SK-N-SH (cell line): ENCODE measurements around the gene TBCD. TPM values are rescaled to one million over a fixed set of nuclear protein-coding genes. Genes with fewer than 3 reads are reported as not detected.

Experiments used
- CTCF ChIA-PET: fragments of 300-600, 350-600 bp; formaldehyde crosslinking; extraction: SDS; loops from one replicate; lab custom pipeline; 2021; lab: Yijun Ruan, JAX
- POLR2A ChIA-PET: fragments of 350-600 bp; sonication (Branson Sonifier 250); formaldehyde crosslinking; extraction: SDS; loops from one replicate; lab custom pipeline; 2020; ENCODE audit warnings: antibody characterized with exemption, inconsistent platforms; lab: Yijun Ruan, JAX
- DNase-seq: peaks from one replicate; pipeline ENCODE4 v3.0.0; 2012
- H2AFZ ChIP-seq: fragments of 200-600 bp; sonication (generic); 2 replicates; pipeline ENCODE4 v1.8.1; 2016; ENCODE audit warnings: antibody characterized with exemption, mild to moderate bottlenecking, low read depth
- H3F3A ChIP-seq: fragments of 200-600 bp; sonication (generic); replicated peaks from 2 replicates; pipeline ENCODE3; 2016; ENCODE audit warnings: antibody characterized with exemption, mild to moderate bottlenecking; ENCODE audit not compliant: insufficient read depth
- H3K27ac ChIP-seq, 2 experiments: fragments of 200-500 bp in 1 of 2; fragments of 200-600 bp in 1 of 2; sonication (Bioruptor generic) in 1 of 2; sonication (generic), shearing (Covaris generic) in 1 of 2; 2 replicates each; pipeline versions ENCODE4 v1.5.1 to v1.6.1; 2014 to 2016; ENCODE audit warnings: low read depth in 2 of 2, inconsistent platforms in 1 of 2, low read length in 1 of 2, mild to moderate bottlenecking in 1 of 2, mixed read lengths in 1 of 2
- H3K27me3 ChIP-seq: fragments of 200-600 bp; sonication (generic), shearing (Covaris generic); 2 replicates; pipeline ENCODE4 v1.6.1; 2016; ENCODE audit warnings: mixed run types; ENCODE audit not compliant: insufficient read depth
- H3K36me3 ChIP-seq, 2 experiments: fragments of 200-500 bp in 1 of 2; fragments of 200-600 bp in 1 of 2; sonication (Bioruptor generic) in 1 of 2; sonication (generic) in 1 of 2; replicated peaks in 1 of 2; 2 replicates each; pipeline versions ENCODE3 to v1.5.1; 2014 to 2016; ENCODE audit warnings: low read length in 1 of 2, mild to moderate bottlenecking in 1 of 2; ENCODE audit not compliant: insufficient read depth in 2 of 2, control insufficient read depth in 1 of 2
- H3K4me1 ChIP-seq, 2 experiments: fragments of 200-500 bp in 1 of 2; fragments of 200-600 bp in 1 of 2; sonication (Bioruptor generic) in 1 of 2; sonication (generic), shearing (Covaris generic) in 1 of 2; 2 replicates each; pipeline versions ENCODE4 v1.5.1 to v1.6.1; 2014 to 2016; ENCODE audit warnings: low read depth in 1 of 2, low read length in 1 of 2, mixed run types in 1 of 2; ENCODE audit not compliant: insufficient read depth in 2 of 2, control insufficient read depth in 1 of 2
- H3K4me2 ChIP-seq: fragments of 200-600 bp; sonication (generic), shearing (Covaris generic); 2 replicates; pipeline ENCODE4 v1.6.1; 2017; ENCODE audit warnings: mixed run types
- H3K4me3 ChIP-seq, 2 experiments: fragments of 200-500 bp in 1 of 2; fragments of 200-600 bp in 1 of 2; sonication (Bioruptor generic) in 1 of 2; sonication (generic), shearing (Covaris generic) in 1 of 2; 2 replicates each; pipeline versions ENCODE4 v1.5.1 to v1.8.1; 2014 to 2016; ENCODE audit warnings: low read depth in 2 of 2, inconsistent platforms in 1 of 2, low read length in 1 of 2, mild to moderate bottlenecking in 1 of 2, mixed read lengths in 1 of 2, moderate library complexity in 1 of 2
- H3K79me2 ChIP-seq: fragments of 200-600 bp; sonication (generic); 2 replicates; pipeline ENCODE4 v1.8.1; 2017; ENCODE audit warnings: mild to moderate bottlenecking; ENCODE audit not compliant: insufficient read depth
- H3K9ac ChIP-seq: fragments of 200-600 bp; sonication (generic); 2 replicates; pipeline ENCODE4 v1.6.1; 2017; ENCODE audit warnings: mixed run types
- H3K9me2 ChIP-seq: fragments of 200-600 bp; sonication (generic); 2 replicates; pipeline ENCODE4 v1.6.1; 2017; ENCODE audit warnings: mixed run types
- H3K9me3 ChIP-seq: fragments of 200-600 bp; sonication (generic); 2 replicates; pipeline ENCODE4 v1.6.1; 2017; ENCODE audit warnings: mixed run types, mild to moderate bottlenecking, moderate library complexity
- H4K20me1 ChIP-seq: fragments of 200-600 bp; sonication (generic); 2 replicates; pipeline ENCODE4 v1.6.1; 2017; ENCODE audit warnings: mild to moderate bottlenecking, mixed run types; ENCODE audit not compliant: insufficient read depth
- FOSL2 ChIP-seq: IDR thresholded peaks from 2 replicates; pipeline ENCODE4 v1.4.0; 2012; ENCODE audit warnings: low read depth, mild to moderate bottlenecking, moderate library complexity, borderline replicate concordance
- FOXM1 ChIP-seq: IDR thresholded peaks from 2 replicates; pipeline ENCODE4 v1.4.0; 2012; ENCODE audit warnings: low read depth, mild to moderate bottlenecking
- MAX ChIP-seq: IDR thresholded peaks from 2 replicates; pipeline ENCODE4 v1.4.0; 2012; ENCODE audit warnings: low read depth
- RCOR1 ChIP-seq: fragments of 150-350 bp; IDR thresholded peaks from 2 replicates; pipeline ENCODE4 v1.6.1; 2017; ENCODE audit warnings: antibody characterized with exemption, low read length
- RFX5 ChIP-seq: IDR thresholded peaks from 2 replicates; pipeline ENCODE4 v1.6.1; 2012; ENCODE audit warnings: mild to moderate bottlenecking, improper control_type of control experiment, low read length
- SMC3 ChIP-seq: IDR thresholded peaks from 2 replicates; pipeline ENCODE4 v1.6.1; 2012; ENCODE audit warnings: low read depth, low read length, improper control_type of control experiment
- TEAD4 ChIP-seq: IDR thresholded peaks from 2 replicates; pipeline ENCODE4 v1.4.0; 2012; ENCODE audit warnings: mild to moderate bottlenecking, borderline replicate concordance; ENCODE audit not compliant: insufficient read depth
- USF1 ChIP-seq: IDR thresholded peaks from 2 replicates; pipeline ENCODE4 v1.4.0; 2012; ENCODE audit warnings: low read depth, borderline replicate concordance
- USF2 ChIP-seq: fragments of 150-350 bp; IDR thresholded peaks from 2 replicates; pipeline ENCODE4 v1.6.1; 2017; ENCODE audit warnings: antibody characterized with exemption, low read length, low read depth, borderline replicate concordance
- YY1 ChIP-seq: IDR thresholded peaks from 2 replicates; pipeline ENCODE4 v1.4.0; 2012; ENCODE audit warnings: low read depth, mild to moderate bottlenecking
- ZBTB33 ChIP-seq: IDR thresholded peaks from 2 replicates; pipeline ENCODE4 v1.4.0; 2012; ENCODE audit warnings: low read depth, borderline replicate concordance
- WGBS: methylation state at CpG from one replicate; pipeline ENCODE4 v1.1.6; 2017; ENCODE audit warnings: low lambda C conversion rate; 5-methylcytosine and 5-hydroxymethylcytosine counted together
- polyA plus RNA-seq, 3 experiments: library from polyadenylated mRNA; depleted of rRNA; stranded (reverse); fragments of >200 nt; gene quantifications; 2 replicates each; pipeline ENCODE4 v1.2.3, GENCODE V29; 2012

Gene TBCD
- polyA plus RNA-seq, 1 of the 3 experiments (the other 2 are of a cell fraction): 107 TPM

- no peaks in the 10 kb centered on the region for H3F3A ChIP-seq
- H2AFZ ChIP-seq: no peak overlapping the region
- no peak for DNase-seq
- H3K4me3 ChIP-seq: no peak overlapping the region
- no peaks in the 10 kb centered on the region for H3K9me3 ChIP-seq
- CTCF ChIA-PET: interaction anchor here (1.4 to 1.5 kb wide), 2 partner anchors 25 to 90 kb away, joined by 4 read pairs; no protein-coding TSS in a partner anchor
- H3K4me1 ChIP-seq: peaks cover 4 to 13% of the 10 kb centered on the region in 2 experiments; a peak in 3 of 4 replicates
- H3K4me2 ChIP-seq: no peak overlapping the region
- no peaks in the 10 kb centered on the region for H3K27me3 ChIP-seq
- H3K79me2 ChIP-seq: peaks cover 11% of the 10 kb centered on the region; the same call in 1 of the 2 replicates
- H3K36me3 ChIP-seq: peaks cover 0 to 23% of the 10 kb centered on the region in 2 experiments
- no peak overlapping the region for H3K9ac ChIP-seq
- POLR2A ChIA-PET: no interaction called here
- WGBS: 92% methylated on average over 39 of the region's 41 CpGs
- H3K9me2 ChIP-seq: no peaks in the 10 kb centered on the region
- TF ChIP-seq YY1: no peak
- no peak for TF ChIP-seq USF1
- TF ChIP-seq FOSL2: no peak
- TF ChIP-seq SMC3: no peak
- TF ChIP-seq ZBTB33: no peak
- no peak for TF ChIP-seq MAX
- no peak for TF ChIP-seq FOXM1
- TF ChIP-seq TEAD4: no peak
- no peak for TF ChIP-seq USF2
- no peak for TF ChIP-seq RCOR1
- TF ChIP-seq RFX5: no peak
- no peak overlapping the region for H3K27ac ChIP-seq
- H4K20me1 ChIP-seq: 0 out of 2 replicates have a peak, but pooled peaks cover 6% of the 10 kb centered on the region
These were observed 120.1 kb downstream of the TBCD start for GRCh38 chr17:82871776-82872561.
